ENCODE results near the gene AOC3. TPM values are rescaled to one million over a fixed set of nuclear protein-coding genes. Genes with fewer than 3 reads are reported as not detected.

AOC3 gene
- total and polyA plus RNA-seq, 4 donors: 50.0 to 154 (median 69.2) TPM

DNA sequence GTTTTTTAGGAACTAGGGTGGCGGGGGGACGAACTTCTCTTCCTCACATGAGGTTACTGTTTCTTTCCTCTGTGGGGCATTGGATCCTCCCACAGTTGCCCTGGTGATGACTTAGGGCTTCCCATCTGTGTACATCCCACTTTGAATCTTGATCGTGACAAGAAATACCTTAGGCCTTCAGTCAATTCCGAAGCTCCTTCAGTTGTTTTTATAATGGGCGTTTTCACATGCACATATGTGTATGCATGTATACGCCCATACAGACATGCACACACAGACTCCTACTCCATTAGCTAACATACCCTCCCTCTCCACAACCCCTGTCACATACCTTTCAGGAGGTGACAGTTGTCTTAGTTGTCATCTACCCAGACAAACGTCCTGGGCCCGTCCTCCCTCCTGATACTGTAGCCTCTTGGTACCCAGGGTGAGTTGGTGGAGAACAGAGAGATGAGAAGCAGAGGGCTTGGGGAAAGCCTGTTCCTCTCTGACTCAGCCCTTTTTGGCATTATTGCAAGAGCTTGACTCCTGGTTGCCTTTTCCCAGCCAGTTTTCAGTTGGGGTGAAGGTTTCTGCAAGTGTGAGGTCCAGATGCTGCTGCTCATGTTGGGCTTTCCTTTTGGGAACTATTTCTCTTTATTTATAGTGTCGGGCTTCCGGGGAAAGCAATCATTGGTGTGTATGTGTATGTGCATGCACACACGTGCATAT, 8.9 kb upstream of the AOC3 start:
- Histone ChIP-seq H3K4me3 (no peak overlapping the region), H3K4me1 (ENCODE audit: control insufficient read depth in 5 of 5, insufficient read depth in 5 of 5, low read length in 5 of 5) (peaks cover 0 to 4% (median 0%) of the 10 kb centered on the region in 5 donors), H3K27ac (ENCODE audit: low read depth in 1 of 2, low read length in 1 of 2) (no peak overlapping the region)

DNA sequence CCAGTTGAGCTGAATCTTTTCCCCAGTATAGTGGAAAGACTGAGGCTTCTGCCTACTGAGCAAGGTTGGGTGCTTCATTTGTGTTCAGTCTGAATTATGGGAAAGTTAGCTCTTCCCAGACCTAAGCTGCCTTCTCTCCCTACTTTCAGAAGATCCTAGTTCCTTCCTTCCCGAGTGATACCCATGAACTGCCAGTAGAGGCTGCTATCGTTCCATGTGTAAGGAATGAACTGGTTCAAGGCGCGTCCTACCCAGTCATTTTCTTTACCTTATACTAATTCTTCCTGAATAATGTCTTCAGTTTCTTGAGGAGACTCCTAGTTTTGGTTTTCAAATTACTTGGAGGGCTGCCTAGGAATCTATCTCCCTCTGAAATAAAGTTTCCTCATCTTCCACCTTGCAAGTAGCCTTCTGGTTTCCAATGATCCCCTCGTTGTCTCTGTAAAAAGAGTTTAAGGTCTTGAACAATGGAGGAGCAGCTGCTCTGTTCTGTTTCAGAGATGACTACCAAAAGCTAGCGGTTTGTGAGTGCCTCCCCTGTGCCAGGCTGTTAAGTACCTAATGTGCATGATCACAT, 7.6 kb upstream of the AOC3 start:
- WGBS, 2 donors: 36 to 43% methylated on average over 6 of the region's 6 CpGs
- TF ChIP-seq, protein P1, sequence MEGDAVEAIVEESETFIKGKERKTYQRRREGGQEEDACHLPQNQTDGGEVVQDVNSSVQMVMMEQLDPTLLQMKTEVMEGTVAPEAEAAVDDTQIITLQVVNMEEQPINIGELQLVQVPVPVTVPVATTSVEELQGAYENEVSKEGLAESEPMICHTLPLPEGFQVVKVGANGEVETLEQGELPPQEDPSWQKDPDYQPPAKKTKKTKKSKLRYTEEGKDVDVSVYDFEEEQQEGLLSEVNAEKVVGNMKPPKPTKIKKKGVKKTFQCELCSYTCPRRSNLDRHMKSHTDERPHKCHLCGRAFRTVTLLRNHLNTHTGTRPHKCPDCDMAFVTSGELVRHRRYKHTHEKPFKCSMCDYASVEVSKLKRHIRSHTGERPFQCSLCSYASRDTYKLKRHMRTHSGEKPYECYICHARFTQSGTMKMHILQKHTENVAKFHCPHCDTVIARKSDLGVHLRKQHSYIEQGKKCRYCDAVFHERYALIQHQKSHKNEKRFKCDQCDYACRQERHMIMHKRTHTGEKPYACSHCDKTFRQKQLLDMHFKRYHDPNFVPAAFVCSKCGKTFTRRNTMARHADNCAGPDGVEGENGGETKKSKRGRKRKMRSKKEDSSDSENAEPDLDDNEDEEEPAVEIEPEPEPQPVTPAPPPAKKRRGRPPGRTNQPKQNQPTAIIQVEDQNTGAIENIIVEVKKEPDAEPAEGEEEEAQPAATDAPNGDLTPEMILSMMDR (IDR thresholded peaks at IDR 0.05; ENCODE audit: control extremely low read depth, extremely low read depth): peak; percentile 93
- H3K4me1 ChIP-seq (ENCODE audit: control insufficient read depth in 5 of 5, insufficient read depth in 5 of 5, low read length in 5 of 5): peaks cover 0 to 4% (median 0%) of the 10 kb centered on the region in 5 donors
- H3K27me3 ChIP-seq (ENCODE audit: control insufficient read depth in 3 of 3, insufficient read depth in 3 of 3, low read length in 2 of 3): no peaks in the 10 kb centered on the region
- H3K9me3 ChIP-seq (ENCODE audit: control insufficient read depth in 4 of 4, insufficient read depth in 3 of 4, low read length in 3 of 4): no peaks in the 10 kb centered on the region
- DNase-seq (peak; percentile 63 to 87 (median 85)), ATAC-seq (ENCODE audit: insufficient read depth, low FRiP score) (peak; percentile 81)
- no peak overlapping the region for H3K9ac ChIP-seq (ENCODE audit: insufficient read depth in 1 of 2, low read length in 2 of 2)
- peak overlapping the region in 1 of 2 donors; percentile 26 for H3K27ac ChIP-seq (ENCODE audit: low read depth in 1 of 2, low read length in 1 of 2)
- peaks cover 30 to 41% (median 36%) of the 10 kb centered on the region in 4 donors for H3K36me3 ChIP-seq (ENCODE audit: control insufficient read depth in 4 of 4, insufficient read depth in 4 of 4, low read length in 4 of 4)
- H3K4me3 ChIP-seq: no peak overlapping the region

More for the DNA sequence above, 8.9 kb upstream of the AOC3 start:
- ATAC-seq (ENCODE audit: insufficient read depth, low FRiP score) (no peak), DNase-seq (no peak)
- Histone ChIP-seq H3K36me3 (ENCODE audit: control insufficient read depth in 4 of 4, insufficient read depth in 4 of 4, low read length in 4 of 4) (peaks cover 39 to 47% (median 43%) of the 10 kb centered on the region in 4 donors), H3K9me3 (ENCODE audit: control insufficient read depth in 4 of 4, insufficient read depth in 3 of 4, low read length in 3 of 4) (no peaks in the 10 kb centered on the region), H3K27me3 (ENCODE audit: control insufficient read depth in 3 of 3, insufficient read depth in 3 of 3, low read length in 2 of 3) (no peaks in the 10 kb centered on the region), H3K9ac (ENCODE audit: insufficient read depth in 1 of 2, low read length in 2 of 2) (no peak overlapping the region)
- TF ChIP-seq, protein P1 (IDR thresholded peaks at IDR 0.05; ENCODE audit: control extremely low read depth, extremely low read depth): no peak
- 75 to 78% methylated on average over 11 of the region's 11 CpGs for WGBS, 2 donors

DNA sequence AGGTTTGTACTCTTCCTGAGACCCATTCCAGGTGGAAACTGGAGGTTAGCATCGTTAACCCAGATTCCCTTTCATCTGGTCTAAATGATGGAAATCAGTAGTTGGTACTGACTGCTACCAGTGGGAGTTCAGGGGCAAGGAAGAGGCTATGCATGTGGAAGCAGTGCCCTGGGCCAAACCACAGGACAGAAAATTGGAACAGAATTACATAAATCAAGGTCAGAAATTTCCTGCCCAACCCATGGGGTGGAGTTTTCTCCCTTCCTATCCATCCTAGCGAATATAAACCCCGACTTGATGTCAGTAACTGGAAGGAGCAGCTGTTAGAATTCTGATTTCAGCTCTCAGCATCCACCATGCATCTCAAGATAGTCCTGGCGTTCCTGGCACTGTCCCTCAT, 6.7 kb upstream of the AOC3 start, which contains the start of gene AOC2:
TSS of gene AOC2 (plus strand) at position 310 of the 400 bp plus-strand sequence. CDS start at position 357, 47 bp downstream.
- Histone ChIP-seq H3K27ac (ENCODE audit: low read depth in 1 of 2, low read length in 1 of 2) (peak within 1 kb of the TSS in 1 of 2 donors; percentile 67), H3K9me3 (ENCODE audit: control insufficient read depth in 4 of 4, insufficient read depth in 3 of 4, low read length in 3 of 4) (no peaks in the 10 kb centered on the region), H3K36me3 (ENCODE audit: control insufficient read depth in 4 of 4, insufficient read depth in 4 of 4, low read length in 4 of 4) (peaks cover 24 to 37% (median 28%) of the 10 kb centered on the region in 4 donors), H3K4me1 (ENCODE audit: control insufficient read depth in 5 of 5, insufficient read depth in 5 of 5, low read length in 5 of 5) (peaks cover 0 to 4% (median 2%) of the 10 kb centered on the region in 5 donors), H3K9ac (ENCODE audit: insufficient read depth in 1 of 2, low read length in 2 of 2) (no peak within 1 kb of the TSS), H3K27me3 (ENCODE audit: control insufficient read depth in 3 of 3, insufficient read depth in 3 of 3, low read length in 2 of 3) (no peaks in the 10 kb centered on the region), H3K4me3 (no peak within 1 kb of the TSS)
- ATAC-seq (ENCODE audit: insufficient read depth, low FRiP score) (no peak), DNase-seq (no peak)
- TF ChIP-seq, protein P1 (IDR thresholded peaks at IDR 0.05; ENCODE audit: control extremely low read depth, extremely low read depth): no peak
- 53 to 61% methylated on average over 4 of the region's 4 CpGs for WGBS, 2 donors

Data from lung (tissue), 12 donors.